DOHH2 (cell line): ENCODE measurements around the gene HEG1.

Source experiments
- H3F3A ChIP-seq: fragments of 200-600 bp; sonication (generic), shearing (Covaris generic); 2 replicates; pipeline ENCODE4 v1.6.0; 2016; ENCODE audit warnings: antibody characterized with exemption, mild to moderate bottlenecking; ENCODE audit not compliant: control insufficient read depth, insufficient read depth
- H3K27ac ChIP-seq: fragments of 200-600 bp; sonication (generic); 2 replicates; pipeline ENCODE4 v1.5.1; 2014; ENCODE audit warnings: low read depth, mild to moderate bottlenecking, low read length, moderate library complexity
- H3K27me3 ChIP-seq: fragments of 200-600 bp; sonication (generic); 2 replicates; pipeline ENCODE4 v1.6.1; 2014; ENCODE audit warnings: mild to moderate bottlenecking, low read length, mixed read lengths; ENCODE audit not compliant: control insufficient read depth
- H3K36me3 ChIP-seq: fragments of 200-600 bp; sonication (generic); 2 replicates; pipeline ENCODE4 v1.6.1; 2014; ENCODE audit warnings: mild to moderate bottlenecking, low read length, moderate library complexity, mixed read lengths; ENCODE audit not compliant: control insufficient read depth
- H3K4me1 ChIP-seq: fragments of 200-600 bp; sonication (generic); 2 replicates; pipeline ENCODE4 v1.6.1; 2014; ENCODE audit warnings: mild to moderate bottlenecking, low read length, mixed read lengths; ENCODE audit not compliant: control insufficient read depth
- H3K4me2 ChIP-seq: fragments of 200-600 bp; sonication (generic); 2 replicates; pipeline ENCODE4 v1.6.0; 2014; ENCODE audit warnings: mild to moderate bottlenecking, low read length, moderate library complexity
- H3K4me3 ChIP-seq: fragments of 200-600 bp; sonication (generic); 2 replicates; pipeline ENCODE4 v1.5.1; 2014; ENCODE audit warnings: mild to moderate bottlenecking, low read length, mixed read lengths
- H3K79me2 ChIP-seq: fragments of 200-600 bp; sonication (generic); 2 replicates; pipeline ENCODE4 v1.6.1; 2014; ENCODE audit warnings: mild to moderate bottlenecking, low read length, mixed read lengths; ENCODE audit not compliant: control insufficient read depth
- H3K9me2 ChIP-seq: fragments of 200-600 bp; sonication (generic); replicated peaks from 2 replicates; pipeline ENCODE4 v1.6.1; 2014; ENCODE audit warnings: mild to moderate bottlenecking, low read length, mixed read lengths; ENCODE audit not compliant: control insufficient read depth
- H3K9me3 ChIP-seq: fragments of 200-600 bp; sonication (generic); 2 replicates; pipeline ENCODE4 v1.6.1; 2014; ENCODE audit warnings: antibody characterized with exemption, low read length, mixed read lengths; ENCODE audit not compliant: control insufficient read depth, insufficient read depth
- H4K20me1 ChIP-seq: fragments of 200-600 bp; sonication (generic); 2 replicates; pipeline ENCODE4 v1.6.0; 2014; ENCODE audit warnings: low read depth, mild to moderate bottlenecking, antibody characterized with exemption, low read length, moderate library complexity; ENCODE audit not compliant: control insufficient read depth, insufficient read depth
- CTCF ChIP-seq: fragments of 200-600 bp; sonication (generic); IDR thresholded peaks from one replicate; pipeline ENCODE4 v1.5.1; 2014; ENCODE audit warnings: antibody characterized with exemption, mild to moderate bottlenecking, low read depth, low read length; ENCODE audit not compliant: poor library complexity, severe bottlenecking
- EZH2phosphoT487 ChIP-seq: fragments of 200-600 bp; sonication (generic); IDR thresholded peaks from 2 replicates; pipeline ENCODE4 v1.6.1; 2017; ENCODE audit warnings: borderline replicate concordance, mild to moderate bottlenecking, antibody characterized with exemption, low read length, moderate library complexity, mixed read lengths

HEG1 gene

GRCh38 chr3:125103406-125103805, 47.6 kb upstream of the HEG1 start:
- Histone ChIP-seq H3K27ac (no peak overlapping the region), H3K9me3 (no peaks in the 10 kb centered on the region), H3K9me2 (no peaks in the 10 kb centered on the region), H4K20me1 (no peaks in the 10 kb centered on the region), H3K4me3 (no peak overlapping the region), H3K79me2 (no peaks in the 10 kb centered on the region), H3K36me3 (no peaks in the 10 kb centered on the region), H3K4me1 (peaks cover 8% of the 10 kb centered on the region), H3K4me2 (no peak overlapping the region), H3F3A (no peaks in the 10 kb centered on the region), H3K27me3 (peaks cover 9% of the 10 kb centered on the region)
- TF ChIP-seq CTCF (no peak), EZH2phosphoT487 (no peak)

- H3K36me3 ChIP-seq, result no peaks in the 10 kb centered on the region
- H3K4me2 ChIP-seq, result no peak overlapping the region
- H3K9me3 ChIP-seq, result no peaks in the 10 kb centered on the region
- H4K20me1 ChIP-seq, result no peaks in the 10 kb centered on the region
- H3K4me3 ChIP-seq, result no peak overlapping the region
- no peak overlapping the region for H3K27ac ChIP-seq
- peaks cover 5% of the 10 kb centered on the region; the same call in 1 of the 2 replicates for H3K27me3 ChIP-seq
- H3F3A ChIP-seq, result no peaks in the 10 kb centered on the region
- no peaks in the 10 kb centered on the region for H3K79me2 ChIP-seq
- TF ChIP-seq CTCF, result no peak
- no peak for TF ChIP-seq EZH2phosphoT487
- no peaks in the 10 kb centered on the region for H3K4me1 ChIP-seq
- no peaks in the 10 kb centered on the region for H3K9me2 ChIP-seq
Observed at GRCh38 chr3:125102470-125102869, 46.7 kb upstream of the HEG1 start.

- H3K4me3 ChIP-seq, result no peak overlapping the region
- TF ChIP-seq EZH2phosphoT487, result no peak
- TF ChIP-seq CTCF, result no peak
- H3K27ac ChIP-seq, result no peak overlapping the region
- no peak overlapping the region for H3K4me2 ChIP-seq
- H3K4me1 ChIP-seq, result no peaks in the 10 kb centered on the region
- H3K79me2 ChIP-seq, result no peaks in the 10 kb centered on the region
- H3K9me2 ChIP-seq, result no peaks in the 10 kb centered on the region
- no peaks in the 10 kb centered on the region for H3K9me3 ChIP-seq
- H3K27me3 ChIP-seq, result no peaks in the 10 kb centered on the region; the same call in 1 of the 2 replicates
- H3K36me3 ChIP-seq, result no peaks in the 10 kb centered on the region
- no peaks in the 10 kb centered on the region for H3F3A ChIP-seq
- H4K20me1 ChIP-seq, result no peaks in the 10 kb centered on the region
Observed at GRCh38 chr3:125098611-125099291, 43.0 kb upstream of the HEG1 start.
